ENCODE results near the gene MPRIP.

MPRIP gene

GRCh38 chr17:17239832-17240231 lies 197.6 kb downstream of the MPRIP start:
- no peak for TF ChIP-seq CTCF (IDR thresholded peaks at IDR 0.05)

GRCh38 chr17:17241656-17242055 lies 199.4 kb downstream of the MPRIP start:
- H3K27me3 ChIP-seq (ENCODE audit: control insufficient read depth, insufficient read depth, low read length) = no peaks in the 10 kb centered on the region
- peaks cover 6% of the 10 kb centered on the region for H3K79me2 ChIP-seq
- H3K4me3 ChIP-seq (ENCODE audit: low read depth, low read length) = no peak overlapping the region
- H3K36me3 ChIP-seq (ENCODE audit: control insufficient read depth, insufficient read depth, low read length) = no peaks in the 10 kb centered on the region
- H3K9ac ChIP-seq = no peak overlapping the region
- H2AFZ ChIP-seq = no peak overlapping the region
- H3K27ac ChIP-seq = no peak overlapping the region
- no peaks in the 10 kb centered on the region for H3K4me1 ChIP-seq
- H3K4me2 ChIP-seq (ENCODE audit: low read length) = no peak overlapping the region
- TF ChIP-seq CTCF (IDR thresholded peaks at IDR 0.05) = no peak
- no peaks in the 10 kb centered on the region for H3K9me3 ChIP-seq (ENCODE audit: control insufficient read depth, low read length)

More at GRCh38 chr17:17239832-17240231, 197.6 kb downstream of the MPRIP start:
- H3K9me3 ChIP-seq (ENCODE audit: control insufficient read depth, low read length) = no peaks in the 10 kb centered on the region
- no peaks in the 10 kb centered on the region for H3K36me3 ChIP-seq (ENCODE audit: control insufficient read depth, insufficient read depth, low read length)
- no peak overlapping the region for H3K27ac ChIP-seq
- H3K4me3 ChIP-seq (ENCODE audit: low read depth, low read length) = no peak overlapping the region
- H3K4me2 ChIP-seq (ENCODE audit: low read length) = no peak overlapping the region
- peaks cover 4% of the 10 kb centered on the region for H3K4me1 ChIP-seq
- H3K27me3 ChIP-seq (ENCODE audit: control insufficient read depth, insufficient read depth, low read length) = no peaks in the 10 kb centered on the region
- H3K79me2 ChIP-seq = peaks cover 20% of the 10 kb centered on the region
- no peak overlapping the region for H3K9ac ChIP-seq
- H2AFZ ChIP-seq = no peak overlapping the region

GRCh38 chr17:17242246-17242645 lies 200.0 kb downstream of the MPRIP start:
- no peaks in the 10 kb centered on the region for H3K36me3 ChIP-seq (ENCODE audit: control insufficient read depth, insufficient read depth, low read length)
- H3K4me1 ChIP-seq = no peaks in the 10 kb centered on the region
- no peak overlapping the region for H3K4me2 ChIP-seq (ENCODE audit: low read length)
- TF ChIP-seq CTCF (IDR thresholded peaks at IDR 0.05) = no peak
- no peaks in the 10 kb centered on the region for H3K27me3 ChIP-seq (ENCODE audit: control insufficient read depth, insufficient read depth, low read length)
- no peak overlapping the region for H2AFZ ChIP-seq
- no peaks in the 10 kb centered on the region for H3K9me3 ChIP-seq (ENCODE audit: control insufficient read depth, low read length)
- no peak overlapping the region for H3K9ac ChIP-seq
- H3K79me2 ChIP-seq = peaks cover under 1% of the 10 kb centered on the region
- H3K4me3 ChIP-seq (ENCODE audit: low read depth, low read length) = no peak overlapping the region
- no peak overlapping the region for H3K27ac ChIP-seq
